ENCODE measurements around the gene GOLGA6A.

Gene GOLGA6A

DNA sequence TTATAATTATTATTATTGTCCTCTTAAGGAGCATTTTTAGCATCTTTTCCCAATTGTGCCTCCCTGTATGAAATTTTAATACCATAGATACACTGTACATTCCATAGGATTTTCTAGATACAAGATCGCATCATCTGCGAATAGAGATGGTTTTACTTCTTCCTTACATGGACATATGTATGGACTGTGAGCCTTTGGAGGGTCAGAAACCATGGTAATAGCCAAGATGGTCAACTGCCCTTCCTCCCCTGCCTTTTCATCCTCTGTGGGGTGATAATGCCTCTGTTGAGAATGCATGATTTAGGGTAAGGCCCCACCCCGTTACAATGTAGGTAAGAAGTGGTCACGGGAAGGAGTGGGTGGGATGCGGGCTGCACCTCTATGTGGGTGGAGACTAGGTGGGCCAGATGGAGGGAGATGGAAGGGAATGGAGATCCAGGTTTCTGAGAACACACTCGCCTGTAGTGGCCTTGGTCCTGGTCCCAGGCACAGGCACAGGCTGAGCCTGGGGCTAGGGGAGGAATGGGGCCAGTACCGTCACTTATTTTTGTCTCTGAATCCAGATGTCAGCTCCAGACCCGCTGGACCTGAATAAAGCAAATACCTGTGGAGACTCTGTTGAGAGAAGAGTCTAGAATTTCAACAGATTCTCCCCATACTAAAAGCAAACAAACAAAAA is 31.7 kb downstream of the GOLGA6A start:
- peaks cover 12% of the 10 kb centered on the region for H3K4me1 ChIP-seq
- no peaks in the 10 kb centered on the region for H4K20me1 ChIP-seq
- no peak overlapping the region for H3K27ac ChIP-seq
- H3K4me3 ChIP-seq = no peak overlapping the region
- no peaks in the 10 kb centered on the region for H3K9me3 ChIP-seq
- H3K9ac ChIP-seq = no peak overlapping the region
- TF ChIP-seq Cebpa-rat (IDR thresholded peaks at IDR 0.05) = no peak
- H3K27me3 ChIP-seq = no peaks in the 10 kb centered on the region
- no peak overlapping the region for H3K4me2 ChIP-seq
- H3K36me3 ChIP-seq = no peaks in the 10 kb centered on the region

- Histone ChIP-seq H3K9ac (no peak overlapping the region), H3K4me1 (peaks cover 12% of the 10 kb centered on the region), H4K20me1 (no peaks in the 10 kb centered on the region), H3K27me3 (no peaks in the 10 kb centered on the region), H3K4me3 (no peak overlapping the region), H3K36me3 (no peaks in the 10 kb centered on the region), H3K9me3 (no peaks in the 10 kb centered on the region), H3K27ac (no peak overlapping the region), H3K4me2 (no peak overlapping the region)
- no peak for TF ChIP-seq Cebpa-rat (IDR thresholded peaks at IDR 0.05)
Observed at GRCh38 chr15:74050127-74050526, 32.2 kb downstream of the GOLGA6A start.

DNA sequence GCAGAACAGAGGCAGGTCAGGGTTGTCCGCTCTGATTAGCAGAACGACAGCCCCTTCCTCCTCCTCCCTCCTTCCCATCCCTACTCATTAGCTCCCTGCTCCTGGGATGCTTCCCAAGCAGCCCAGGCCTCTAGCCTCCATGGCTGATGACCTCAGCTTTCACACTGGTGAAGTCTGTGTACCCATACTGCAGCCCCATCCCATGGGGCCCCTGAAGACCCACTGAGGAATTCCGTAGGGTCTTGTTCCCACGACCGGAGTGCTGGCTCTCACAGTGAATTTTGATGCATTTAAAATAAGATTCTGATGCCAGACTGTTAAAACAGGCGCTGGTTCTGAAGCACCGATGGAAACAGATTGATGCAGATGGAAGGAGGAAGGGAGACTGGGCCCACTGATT is 36.1 kb downstream of the GOLGA6A start:
- no peak for TF ChIP-seq Cebpa-rat (IDR thresholded peaks at IDR 0.05)
- Histone ChIP-seq H3K9ac (no peak overlapping the region), H4K20me1 (no peaks in the 10 kb centered on the region), H3K4me2 (no peak overlapping the region), H3K36me3 (peaks cover 25% of the 10 kb centered on the region; the same call in 1 of the 2 replicates), H3K4me3 (no peak overlapping the region), H3K27me3 (no peaks in the 10 kb centered on the region), H3K9me3 (no peaks in the 10 kb centered on the region), H3K27ac (no peak overlapping the region), H3K4me1 (peaks cover 12% of the 10 kb centered on the region)

DNA sequence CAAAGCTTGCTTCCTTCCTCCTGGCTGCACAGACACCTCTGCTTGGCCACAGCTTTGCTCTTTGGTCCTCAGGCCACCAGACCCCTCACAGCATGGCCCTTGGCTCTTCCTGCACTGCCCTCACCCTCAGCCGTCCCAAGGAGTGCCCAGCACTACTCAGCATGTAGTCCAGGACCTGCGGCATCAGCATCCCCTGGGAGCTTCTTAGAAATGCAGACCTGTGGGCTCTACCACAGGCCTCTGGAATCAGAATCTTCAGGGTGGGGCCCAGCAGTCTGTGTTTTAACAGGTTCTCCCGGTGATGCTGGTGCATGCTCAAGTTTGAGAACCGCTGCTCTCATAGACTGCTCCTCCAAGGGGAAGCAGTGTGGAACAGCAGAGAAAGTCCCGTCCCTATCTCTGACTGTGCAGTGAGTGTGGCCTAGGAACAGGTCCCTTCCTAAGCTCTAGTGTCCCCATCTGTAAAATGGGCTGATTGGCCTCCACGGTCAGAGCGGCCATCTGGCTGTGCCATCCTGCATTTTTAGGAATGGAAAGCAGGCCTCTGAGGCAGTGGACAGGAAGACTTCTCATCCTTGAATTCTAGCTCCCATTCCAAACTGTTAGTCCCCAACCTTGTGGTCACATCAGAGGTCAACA is 36.6 kb downstream of the GOLGA6A start:
- no peak overlapping the region for H3K4me2 ChIP-seq
- no peaks in the 10 kb centered on the region for H4K20me1 ChIP-seq
- H3K9ac ChIP-seq = no peak overlapping the region
- no peak overlapping the region for H3K27ac ChIP-seq
- H3K4me3 ChIP-seq = no peak overlapping the region
- TF ChIP-seq Cebpa-rat (IDR thresholded peaks at IDR 0.05) = no peak
- no peaks in the 10 kb centered on the region for H3K9me3 ChIP-seq
- H3K4me1 ChIP-seq = peaks cover 12% of the 10 kb centered on the region
- H3K36me3 ChIP-seq = peaks cover 30% of the 10 kb centered on the region; the same call in 1 of the 2 replicates
- no peaks in the 10 kb centered on the region for H3K27me3 ChIP-seq

DNA sequence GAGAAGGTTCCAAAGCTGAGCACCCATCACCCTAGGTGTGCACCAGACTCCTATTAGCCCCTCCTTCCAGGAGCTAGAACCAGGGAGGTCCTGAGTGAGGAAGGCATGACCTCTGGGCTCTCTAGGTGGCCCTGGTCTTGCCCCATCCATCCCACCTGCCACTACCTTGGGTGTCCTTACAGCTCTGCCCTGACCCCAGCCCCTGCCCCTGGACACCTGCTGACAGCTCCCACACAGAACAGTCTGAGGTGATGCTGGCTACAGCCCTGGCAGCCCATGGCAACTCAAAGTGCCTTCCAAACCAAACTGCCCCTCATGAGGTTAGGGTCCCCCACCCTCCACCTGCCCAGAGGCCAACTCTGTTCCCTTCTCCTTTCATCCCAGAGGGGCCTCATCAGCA is 37.2 kb downstream of the GOLGA6A start:
- Histone ChIP-seq H4K20me1 (no peaks in the 10 kb centered on the region), H3K4me2 (no peak overlapping the region)
- TF ChIP-seq Cebpa-rat (IDR thresholded peaks at IDR 0.05) = no peak

GRCh38 chr15:74044267-74045110 is 37.9 kb downstream of the GOLGA6A start:
- Histone ChIP-seq H3K4me1 (peaks cover 12% of the 10 kb centered on the region), H3K9ac (no peak overlapping the region), H3K27me3 (no peaks in the 10 kb centered on the region), H3K36me3 (peaks cover 32% of the 10 kb centered on the region; the same call in 1 of the 2 replicates), H3K4me3 (no peak overlapping the region), H3K9me3 (no peaks in the 10 kb centered on the region), H4K20me1 (no peaks in the 10 kb centered on the region), H3K4me2 (no peak overlapping the region), H3K27ac (no peak overlapping the region)
- TF ChIP-seq Cebpa-rat (IDR thresholded peaks at IDR 0.05) = no peak

More for the DNA sequence above, 37.2 kb downstream of the GOLGA6A start:
- peaks cover 32% of the 10 kb centered on the region; the same call in 1 of the 2 replicates for H3K36me3 ChIP-seq
- H3K27me3 ChIP-seq = no peaks in the 10 kb centered on the region
- no peak overlapping the region for H3K4me3 ChIP-seq
- H3K9ac ChIP-seq = no peak overlapping the region
- H3K9me3 ChIP-seq = no peaks in the 10 kb centered on the region
- peaks cover 12% of the 10 kb centered on the region for H3K4me1 ChIP-seq
- H3K27ac ChIP-seq = no peak overlapping the region

DNA sequence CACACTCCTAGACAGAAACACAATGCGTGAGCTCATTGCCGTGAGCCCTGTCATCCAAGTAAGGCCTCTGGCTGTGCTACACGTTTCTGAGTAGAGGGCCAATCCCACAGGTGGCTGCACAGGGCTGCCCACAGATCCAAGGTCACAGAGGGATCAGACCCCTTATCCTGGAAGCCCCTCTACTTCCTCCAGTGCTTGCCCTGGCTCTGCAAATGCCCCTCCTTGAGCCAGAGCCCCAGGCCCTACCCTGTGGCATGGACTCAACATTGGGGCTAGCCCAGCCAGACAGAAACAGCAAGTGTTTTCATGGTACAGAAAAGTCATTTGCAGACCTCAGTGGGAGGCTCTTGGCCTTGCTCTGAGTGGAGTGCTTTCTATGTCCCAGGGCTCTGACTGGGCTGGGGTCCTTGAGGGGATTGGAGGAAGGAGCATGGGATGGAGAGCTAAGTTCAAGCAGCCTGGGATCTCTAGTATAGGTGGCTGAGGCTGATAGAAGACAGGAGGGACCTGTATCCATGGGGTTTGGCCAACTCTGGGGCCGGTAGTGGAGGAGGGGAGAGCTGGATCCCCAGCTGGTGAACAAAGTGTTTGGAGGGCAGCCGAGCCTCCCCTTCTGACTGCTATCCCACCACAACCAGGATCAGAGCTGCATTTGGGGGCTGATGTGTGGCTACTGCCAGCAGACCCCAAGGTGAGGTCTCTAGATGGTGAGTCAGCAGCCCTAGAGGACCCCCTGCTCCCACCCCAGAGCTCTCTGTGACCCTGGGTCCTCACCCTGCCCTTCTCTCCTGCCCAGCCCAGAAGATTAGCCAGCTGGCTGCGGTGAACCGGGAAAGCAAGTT is 38.7 kb downstream of the GOLGA6A start:
- Histone ChIP-seq H3K4me1 (peaks cover 12% of the 10 kb centered on the region), H4K20me1 (no peaks in the 10 kb centered on the region), H3K36me3 (peaks cover 32% of the 10 kb centered on the region; the same call in 1 of the 2 replicates), H3K4me2 (no peak overlapping the region), H3K9ac (no peak overlapping the region), H3K27me3 (no peaks in the 10 kb centered on the region), H3K4me3 (no peak overlapping the region), H3K27ac (no peak overlapping the region), H3K9me3 (no peaks in the 10 kb centered on the region)
- TF ChIP-seq Cebpa-rat (IDR thresholded peaks at IDR 0.05) = no peak

GRCh38 chr15:74042603-74043424 is 39.5 kb downstream of the GOLGA6A start:
- TF ChIP-seq Cebpa-rat (IDR thresholded peaks at IDR 0.05) = no peak
- Histone ChIP-seq H3K36me3 (peaks cover 35% of the 10 kb centered on the region; the same call in 1 of the 2 replicates), H3K9ac (no peak overlapping the region), H4K20me1 (no peaks in the 10 kb centered on the region), H3K9me3 (no peaks in the 10 kb centered on the region), H3K4me2 (no peak overlapping the region), H3K4me1 (peaks cover 4% of the 10 kb centered on the region), H3K27me3 (no peaks in the 10 kb centered on the region), H3K4me3 (no peak overlapping the region), H3K27ac (no peak overlapping the region)
